H1 (cell line): ENCODE measurements around the gene TRIM27. TPM values are rescaled to one million over a fixed set of nuclear protein-coding genes. Genes with fewer than 3 reads are reported as not detected.
"Not testable (repeated sequence)": the region's sequence is repeated elsewhere in the genome, so short reads cannot be mapped to it uniquely, and the experiment has no call there.

ENCODE experiments used
- CTCF ChIA-PET: fragments of 300-600 bp; sonication (Branson Sonifier 250); formaldehyde crosslinking; loops from one replicate; lab custom pipeline; 2021; ENCODE audit not compliant: partially characterized antibody; lab: Charles Lee
- POLR2A ChIA-PET: fragments of 300-600 bp; sonication (Branson Sonifier 250); formaldehyde crosslinking; loops from one replicate; lab custom pipeline; 2021; ENCODE audit warnings: inconsistent platforms; ENCODE audit not compliant: partially characterized antibody; lab: Charles Lee
- DNase-seq, 2 experiments: peaks; one replicate each; pipeline versions ENCODE4 v3.0.0 to v3.0.0-alpha.2; 2010 to 2022; ENCODE audit warnings: low spot score in 2 of 2, low read depth in 1 of 2, mixed read lengths in 1 of 2
- FAIRE-seq: peaks from 2 replicates; lab custom pipeline; 2011; peaks lifted over from hg19 to GRCh38; lab: Jason Lieb, UNC
- H2AFZ ChIP-seq: 2 replicates; pipeline ENCODE4 v1.8.1; 2012; ENCODE audit warnings: low read length, inconsistent platforms
- H2AK5ac ChIP-seq: 2 replicates; pipeline ENCODE4 v1.6.1; 2013; ENCODE audit warnings: low read depth, low read length
- H2BK120ac ChIP-seq: replicated peaks from 2 replicates; pipeline ENCODE3; 2013; ENCODE audit warnings: low read depth, low read length, inconsistent platforms
- H2BK12ac ChIP-seq: 2 replicates; pipeline ENCODE4 v1.6.1; 2013; ENCODE audit warnings: low read depth, low read length
- H2BK15ac ChIP-seq: 2 replicates; pipeline ENCODE4 v1.6.1; 2013; ENCODE audit warnings: low read length
- H2BK20ac ChIP-seq: 2 replicates; pipeline ENCODE4 v1.6.1; 2013; ENCODE audit warnings: low read length
- H2BK5ac ChIP-seq: 2 replicates; pipeline ENCODE4 v1.6.1; 2013; ENCODE audit warnings: low read depth, low read length
- H3K14ac ChIP-seq: 2 replicates; pipeline ENCODE4 v1.6.1; 2013; ENCODE audit warnings: inconsistent platforms; ENCODE audit not compliant: insufficient read length
- H3K18ac ChIP-seq: 2 replicates; pipeline ENCODE4 v1.6.1; 2013; ENCODE audit warnings: low read length; ENCODE audit errors: extremely low read depth
- H3K23ac ChIP-seq: 2 replicates; pipeline ENCODE4 v1.6.1; 2013; ENCODE audit warnings: inconsistent platforms; ENCODE audit not compliant: insufficient read length
- H3K23me2 ChIP-seq: 2 replicates; pipeline ENCODE4 v1.6.1; 2013; ENCODE audit warnings: low read depth, low read length
- H3K27ac ChIP-seq: 2 replicates; pipeline ENCODE4 v1.6.1; 2011; ENCODE audit warnings: low read depth, low read length, inconsistent platforms
- H3K27me3 ChIP-seq, 4 experiments: replicated peaks in 1 of 4; 1 replicate in 1 of 4; 2 replicates in 3 of 4; pipeline versions ENCODE4 v1.6.1 to v1.8.1; 2011 to 2013; ENCODE audit warnings: low read length in 3 of 4, mild to moderate bottlenecking in 3 of 4, inconsistent platforms in 2 of 4, mixed read lengths in 2 of 4, moderate library complexity in 1 of 4; ENCODE audit not compliant: control insufficient read depth in 3 of 4, insufficient read depth in 3 of 4; ENCODE audit errors: extremely low read depth in 1 of 4
- H3K36me3 ChIP-seq, 4 experiments: 2 replicates each; pipeline versions ENCODE4 v1.6.1 to v1.8.1; 2011 to 2013; ENCODE audit warnings: mild to moderate bottlenecking in 4 of 4, low read length in 3 of 4, moderate library complexity in 2 of 4, control low read depth in 1 of 4, inconsistent platforms in 1 of 4; ENCODE audit not compliant: insufficient read depth in 4 of 4, control insufficient read depth in 2 of 4
- H3K4ac ChIP-seq: replicated peaks from 2 replicates; pipeline ENCODE3; 2013; ENCODE audit warnings: low read length, low read depth, mixed read lengths, inconsistent platforms; ENCODE audit not compliant: insufficient read length
- H3K4me1 ChIP-seq, 4 experiments: replicated peaks in 1 of 4; 1 replicate in 1 of 4; 2 replicates in 3 of 4; pipeline versions ENCODE4 v1.6.1 to v1.8.1; 2011 to 2013; ENCODE audit warnings: low read length in 3 of 4, inconsistent platforms in 2 of 4, mixed read lengths in 1 of 4; ENCODE audit not compliant: insufficient read depth in 4 of 4, control insufficient read depth in 3 of 4
- H3K4me2 ChIP-seq, 2 experiments: 2 replicates each; pipeline versions ENCODE4 v1.6.1 to v1.8.1; 2011 to 2013; ENCODE audit warnings: low read depth in 2 of 2, low read length in 2 of 2, control low read depth in 1 of 2, inconsistent platforms in 1 of 2, mild to moderate bottlenecking in 1 of 2; ENCODE audit not compliant: insufficient read depth in 1 of 2
- H3K4me3 ChIP-seq, 4 experiments: fragments of 200-600, 300-600 bp in 1 of 4; sonication (generic), shearing (Covaris generic), sonication (Bioruptor Twin) in 1 of 4; 2 replicates each; pipeline versions ENCODE4 v1.5.1 to v1.8.1; 2011 to 2016; ENCODE audit warnings: low read length in 4 of 4, low read depth in 3 of 4, control low read depth in 2 of 4, inconsistent platforms in 2 of 4, mild to moderate bottlenecking in 2 of 4, mixed read lengths in 1 of 4, moderate library complexity in 1 of 4; ENCODE audit not compliant: insufficient read depth in 2 of 4; ENCODE audit errors: extremely low read depth in 1 of 4
- H3K56ac ChIP-seq: replicated peaks from 2 replicates; pipeline ENCODE3; 2013; ENCODE audit warnings: low read depth, mild to moderate bottlenecking, mixed read lengths, low read length, inconsistent platforms; ENCODE audit not compliant: insufficient read length
- H3K79me1 ChIP-seq: 2 replicates; pipeline ENCODE4 v1.6.1; 2013; ENCODE audit warnings: low read depth, low read length, control low read depth
- H3K79me2 ChIP-seq, 2 experiments: 2 replicates each; pipeline versions ENCODE4 v1.6.1 to v1.8.1; 2012 to 2013; ENCODE audit warnings: low read length in 2 of 2, mild to moderate bottlenecking in 2 of 2, inconsistent platforms in 1 of 2; ENCODE audit not compliant: insufficient read depth in 2 of 2, control insufficient read depth in 1 of 2
- H3K9ac ChIP-seq, 4 experiments: replicated peaks in 1 of 4; 1 replicate in 1 of 4; 2 replicates in 3 of 4; pipeline versions ENCODE4 v1.6.1 to v1.8.1; 2011 to 2013; ENCODE audit warnings: low read depth in 3 of 4, low read length in 3 of 4, control low read depth in 2 of 4, mild to moderate bottlenecking in 2 of 4, moderate library complexity in 2 of 4, inconsistent platforms in 1 of 4; ENCODE audit errors: extremely low read depth in 1 of 4
- H3K9me3 ChIP-seq, 2 experiments: 2 replicates each; pipeline versions ENCODE4 v1.6.1 to v1.8.1; 2012 to 2013; ENCODE audit warnings: mild to moderate bottlenecking in 2 of 2, moderate library complexity in 2 of 2, control low read depth in 1 of 2, inconsistent platforms in 1 of 2, low read depth in 1 of 2, low read length in 1 of 2, mixed read lengths in 1 of 2; ENCODE audit not compliant: insufficient read depth in 2 of 2
- H4K20me1 ChIP-seq, 2 experiments: replicated peaks in 1 of 2; 2 replicates each; pipeline versions ENCODE3 to v1.8.1; 2011 to 2013; ENCODE audit warnings: inconsistent platforms in 2 of 2, low read length in 2 of 2, mild to moderate bottlenecking in 1 of 2; ENCODE audit not compliant: insufficient read depth in 2 of 2, control insufficient read depth in 1 of 2
- H4K5ac ChIP-seq: 2 replicates; pipeline ENCODE4 v1.6.1; 2013; ENCODE audit warnings: low read length, low read depth, mixed read lengths, inconsistent platforms; ENCODE audit not compliant: insufficient read length
- H4K8ac ChIP-seq: 2 replicates; pipeline ENCODE4 v1.8.0; 2013; ENCODE audit warnings: mild to moderate bottlenecking, moderate library complexity, low read length, inconsistent platforms; ENCODE audit not compliant: insufficient read depth; ENCODE audit errors: extremely low read depth
- H4K91ac ChIP-seq: replicated peaks from 2 replicates; pipeline ENCODE3; 2013; ENCODE audit warnings: low read length, mixed read lengths, inconsistent platforms; ENCODE audit not compliant: insufficient read length
- WGBS, 2 experiments: shearing (Covaris generic) in 1 of 2; methylation state at CpG; one replicate each; pipeline versions ENCODE4 v1.1.6 to v1.1.7; 2013 to 2015; ENCODE audit warnings: low lambda C conversion rate in 2 of 2, mixed read lengths in 2 of 2, inconsistent platforms in 1 of 2, low coverage in 1 of 2, missing lambda C conversion rate in 1 of 2; ENCODE audit not compliant: insufficient replicate concordance in 2 of 2, insufficient coverage in 1 of 2, insufficient read length in 1 of 2; ENCODE audit errors: extremely low coverage in 1 of 2, missing lambda C conversion rate in 1 of 2; 5-methylcytosine and 5-hydroxymethylcytosine counted together
- polyA plus RNA-seq, 7 experiments: library from polyadenylated mRNA; depleted of rRNA in 3 of 7; stranded (reverse) in 5 of 7; unstranded in 2 of 7; fragments of >200 nt in 5 of 7; fragments of 200-250 nt in 2 of 7; gene quantifications; 1 replicate in 5 of 7; 2 replicates in 1 of 7; 4 replicates in 1 of 7; pipeline versions ENCODE4 v1.2.1 to v1.2.3, GENCODE V29; 2011 to 2013; ENCODE audit warnings: missing spikeins in 2 of 7, mixed read lengths in 2 of 7
- total RNA-seq: library from RNA; stranded (reverse); fragmentation: NEBNext Ultra II Directional; extraction: Animal tissue kit (Norgen Biotek cat#: 25700); gene quantifications from 2 replicates; pipeline ENCODE4 v1.2.1, GENCODE V29; 2021

Gene TRIM27
- total and polyA plus RNA-seq, 2 of the 8 experiments (the other 6 are each of a cell fraction or from before 2014, with no cell fraction given) = 76.4 to 85.9 TPM

GRCh38 chr6:28957795-28958314, 34.1 kb upstream of the TRIM27 start:
- H3K56ac ChIP-seq, DNase-seq, H3K9ac ChIP-seq, H2BK120ac ChIP-seq, H2BK15ac ChIP-seq, H3K4ac ChIP-seq, H3K79me2 ChIP-seq, H3K36me3 ChIP-seq, H4K8ac ChIP-seq, H3K27ac ChIP-seq, FAIRE-seq, H3K4me2 ChIP-seq, H3K9me3 ChIP-seq, H3K4me3 ChIP-seq, H4K91ac ChIP-seq, H3K18ac ChIP-seq, H3K27me3 ChIP-seq, H3K14ac ChIP-seq, H4K5ac ChIP-seq, H3K23ac ChIP-seq, H4K20me1 ChIP-seq, H2BK5ac ChIP-seq, H2BK12ac ChIP-seq, H2AFZ ChIP-seq, H2AK5ac ChIP-seq, H3K79me1 ChIP-seq, H3K4me1 ChIP-seq, H3K23me2 ChIP-seq, H2BK20ac ChIP-seq: not testable (repeated sequence)
- WGBS, 2 experiments = 100% methylated on average over 15 of the region's 24 CpGs; no CpG with 5 or more reads in 1 of the 2 experiments
- ChIA-PET POLR2A (interaction anchor here (1.5 to 1.6 kb wide), 2 partner anchors 18 to 28 kb away, joined by 5 read pairs; no protein-coding TSS in a partner anchor), CTCF (interaction anchor here (0.8 to 2.4 kb wide), 4 partner anchors 9 to 72 kb away, joined by 3 to 8 read pairs (median 3); no protein-coding TSS in a partner anchor)
